Liver (tissue), 9 donors: ENCODE data around the gene RFWD3. TPM values are rescaled to one million over a fixed set of nuclear protein-coding genes. Genes with fewer than 3 reads are reported as not detected.

Source experiments
- DNase-seq: peaks from one replicate; pipeline ENCODE4 v3.0.0-alpha.2; 2017; ENCODE audit warnings: low spot score
- H3K27ac ChIP-seq, 2 donors: one replicate each; pipeline ENCODE4 v1.7.0; 2013; ENCODE audit warnings: inconsistent platforms in 2 of 2, low read length in 2 of 2, control low read depth in 1 of 2, low read depth in 1 of 2, mild to moderate bottlenecking in 1 of 2
- H3K27me3 ChIP-seq, 4 donors: one replicate each; pipeline versions ENCODE4 v1.6.1 to v1.7.0; 2013; ENCODE audit warnings: low read length in 3 of 4, inconsistent platforms in 1 of 4, mild to moderate bottlenecking in 1 of 4, moderate library complexity in 1 of 4; ENCODE audit not compliant: control insufficient read depth in 4 of 4, insufficient read depth in 4 of 4
- H3K36me3 ChIP-seq, 4 donors: one replicate each; pipeline versions ENCODE4 v1.6.1 to v1.7.0; 2013; ENCODE audit warnings: low read length in 3 of 4, mild to moderate bottlenecking in 3 of 4, low read depth in 1 of 4, moderate library complexity in 1 of 4; ENCODE audit not compliant: control insufficient read depth in 4 of 4, insufficient read depth in 3 of 4
- H3K4me1 ChIP-seq, 4 donors: one replicate each; pipeline versions ENCODE4 v1.6.1 to v1.7.0; 2013; ENCODE audit warnings: low read length in 3 of 4, mild to moderate bottlenecking in 3 of 4, moderate library complexity in 1 of 4; ENCODE audit not compliant: control insufficient read depth in 4 of 4, insufficient read depth in 4 of 4
- H3K4me3 ChIP-seq, 3 donors: one replicate each; pipeline versions ENCODE4 v1.6.1 to v1.7.0; 2013; ENCODE audit warnings: low read length in 3 of 3, control low read depth in 1 of 3, low read depth in 1 of 3, mild to moderate bottlenecking in 1 of 3
- H3K9ac ChIP-seq, 2 donors: one replicate each; pipeline ENCODE4 v1.7.0; 2013; ENCODE audit warnings: low read length in 2 of 2, mild to moderate bottlenecking in 2 of 2, moderate library complexity in 2 of 2, control low read depth in 1 of 2, low read depth in 1 of 2
- H3K9me3 ChIP-seq, 4 donors: one replicate each; pipeline versions ENCODE4 v1.6.1 to v1.7.0; 2013; ENCODE audit warnings: low read length in 3 of 4; ENCODE audit not compliant: control insufficient read depth in 4 of 4
- ATF3 ChIP-seq: IDR thresholded peaks from 2 replicates; pipeline ENCODE4 v1.6.1; 2016; ENCODE audit warnings: antibody characterized with exemption
- CTCF ChIP-seq: fragments of 150-350 bp; IDR thresholded peaks from 2 replicates; pipeline ENCODE4 v1.5.1; 2017; ENCODE audit warnings: improper control_type of control experiment, low read depth, low read length; ENCODE audit not compliant: missing input control
- EGR1 ChIP-seq, 2 donors: IDR thresholded peaks; 2 replicates each; pipeline ENCODE4 v1.6.1; 2016 to 2018; ENCODE audit warnings: antibody characterized with exemption in 2 of 2, low read depth in 2 of 2
- FOXA1 ChIP-seq: IDR thresholded peaks from 2 replicates; pipeline ENCODE4 v1.6.1; 2016; ENCODE audit warnings: antibody characterized with exemption
- FOXA2 ChIP-seq: IDR thresholded peaks from 2 replicates; pipeline ENCODE4 v1.6.1; 2016; ENCODE audit warnings: antibody characterized with exemption
- GABPA ChIP-seq, 2 donors: IDR thresholded peaks in 1 of 2; conservative IDR thresholded peaks in 1 of 2; 2 replicates each; pipeline ENCODE4 v1.6.1; 2016; ENCODE audit warnings: antibody characterized with exemption in 2 of 2, mild to moderate bottlenecking in 1 of 2, moderate library complexity in 1 of 2
- HNF4A ChIP-seq, 2 donors: conservative IDR thresholded peaks; 2 replicates each; pipeline ENCODE4 v1.6.1; 2016; ENCODE audit warnings: antibody characterized with exemption in 2 of 2, mild to moderate bottlenecking in 2 of 2
- HNF4G ChIP-seq: IDR thresholded peaks from 2 replicates; pipeline ENCODE4 v1.6.1; 2016; ENCODE audit warnings: antibody characterized with exemption
- JUND ChIP-seq, 2 donors: IDR thresholded peaks; 2 replicates each; pipeline ENCODE4 v1.6.1; 2016; ENCODE audit warnings: antibody characterized with exemption in 2 of 2
- MAX ChIP-seq: IDR thresholded peaks from 2 replicates; pipeline ENCODE4 v1.6.1; 2016; ENCODE audit warnings: antibody characterized with exemption
- NR2F2 ChIP-seq: IDR thresholded peaks from 2 replicates; pipeline ENCODE4 v1.6.1; 2016; ENCODE audit warnings: antibody characterized with exemption
- RAD21 ChIP-seq, 2 donors: IDR thresholded peaks; 2 replicates each; pipeline ENCODE4 v1.6.1; 2016; ENCODE audit warnings: antibody characterized with exemption in 2 of 2, mild to moderate bottlenecking in 2 of 2
- REST ChIP-seq: IDR thresholded peaks from 2 replicates; pipeline ENCODE4 v1.6.1; 2016; ENCODE audit warnings: antibody characterized with exemption, mild to moderate bottlenecking
- RXRA ChIP-seq, 2 donors: IDR thresholded peaks; 2 replicates each; pipeline ENCODE4 v1.6.1; 2017 to 2018; ENCODE audit warnings: antibody characterized with exemption in 2 of 2, mild to moderate bottlenecking in 1 of 2
- SP1 ChIP-seq: IDR thresholded peaks from 2 replicates; pipeline ENCODE4 v1.6.1; 2018; ENCODE audit warnings: antibody characterized with exemption, mild to moderate bottlenecking
- TAF1 ChIP-seq: conservative IDR thresholded peaks from 2 replicates; pipeline ENCODE4 v1.6.1; 2016; ENCODE audit warnings: antibody characterized with exemption, mild to moderate bottlenecking
- YY1 ChIP-seq: IDR thresholded peaks from 2 replicates; pipeline ENCODE4 v1.6.1; 2016; ENCODE audit warnings: antibody characterized with exemption, mild to moderate bottlenecking
- ZBTB33 ChIP-seq: IDR thresholded peaks from 2 replicates; pipeline ENCODE4 v1.6.1; 2016; ENCODE audit warnings: antibody characterized with exemption
- WGBS: extraction: QIAGEN DNeasy Blood & Tissue Kit; methylation state at CpG from one replicate; pipeline ENCODE4 v1.1.7; 2013; 5-methylcytosine and 5-hydroxymethylcytosine counted together
- polyA plus RNA-seq, 2 donors: library from polyadenylated mRNA; stranded (reverse) in 1 of 2; unstranded in 1 of 2; fragments of 200-250 nt in 1 of 2; fragments of >200 nt in 1 of 2; fragmentation: Nextera tagmentation in 1 of 2; extraction: Ambion mirVana in 1 of 2; gene quantifications; one replicate each; pipeline versions ENCODE4 v1.2.1 to v1.2.3, GENCODE V29; 2013 to 2015
- total RNA-seq, 2 donors: library from RNA; depleted of rRNA; stranded (reverse); fragments of >200 nt; gene quantifications; one replicate each; pipeline ENCODE4 v1.2.3, GENCODE V29; 2014
- donor health status: healthy.
- donor health status: healthy.
- donor health status: healthy.
- donor health status: healthy.
- donor health status: healthy.

Gene RFWD3
- total and polyA plus RNA-seq, 4 donors: 2.4 to 21.8 (median 9.0) TPM

- peaks cover 6 to 18% (median 14%) of the 10 kb centered on the region in 4 donors for H3K36me3 ChIP-seq
- H3K4me3 ChIP-seq: no peak overlapping the region
- H3K27ac ChIP-seq: no peak overlapping the region
- peaks cover 2 to 16% (median 12%) of the 10 kb centered on the region in 4 donors for H3K4me1 ChIP-seq
- H3K9ac ChIP-seq: no peak overlapping the region
- no peaks in the 10 kb centered on the region for H3K9me3 ChIP-seq
- no peak for DNase-seq
- TF ChIP-seq YY1: no peak
- WGBS: 97% methylated on average over 8 of the region's 8 CpGs
- H3K27me3 ChIP-seq: no peaks in the 10 kb centered on the region
These were observed 24.7 kb downstream of the RFWD3 start for GRCh38 chr16:74641969-74642368.

- Histone ChIP-seq H3K9ac (peak overlapping the region in 1 of 2 donors; percentile 45), H3K27ac (peak overlapping the region; percentile 54 to 63), H3K4me3 (no peak overlapping the region), H3K36me3 (peaks cover 2 to 6% (median 2%) of the 10 kb centered on the region in 4 donors), H3K9me3 (no peaks in the 10 kb centered on the region), H3K27me3 (no peaks in the 10 kb centered on the region), H3K4me1 (peaks cover 7 to 31% (median 24%) of the 10 kb centered on the region in 4 donors)
- WGBS: 39% methylated on average over 7 of the region's 7 CpGs
- TF ChIP-seq GABPA (IDR thresholded peaks at IDR 0.05 in 1 of 2, conservative IDR thresholded peaks at IDR 0.05 in 1 of 2): no peak
- TF ChIP-seq TAF1: no peak
- TF ChIP-seq MAX: no peak
- no peak for TF ChIP-seq FOXA2
- TF ChIP-seq NR2F2: no peak
- TF ChIP-seq RAD21 (IDR thresholded peaks at IDR 0.05): no peak
- TF ChIP-seq JUND (IDR thresholded peaks at IDR 0.05): no peak
- TF ChIP-seq RXRA (IDR thresholded peaks at IDR 0.05): peak in 1 of 2 donors; percentile 20
- no peak for TF ChIP-seq REST
- no peak for TF ChIP-seq FOXA1
- no peak for TF ChIP-seq EGR1 (IDR thresholded peaks at IDR 0.05; ENCODE audit: low read depth in 2 of 2)
- TF ChIP-seq YY1: peak; percentile 67
- peak; percentile 20 for TF ChIP-seq ZBTB33
- peak in 1 of 2 donors; percentile 21 for TF ChIP-seq HNF4A (conservative IDR thresholded peaks at IDR 0.05)
- no peak for TF ChIP-seq ATF3
- peak; percentile 35 for TF ChIP-seq SP1
- TF ChIP-seq HNF4G: no peak
- TF ChIP-seq CTCF: no peak
- DNase-seq: no peak
These were observed 28.8 kb downstream of the RFWD3 start for GRCh38 chr16:74637742-74638453.
